ENCODE results near the gene SLC4A8.

Gene SLC4A8

GRCh38 chr12:51424662-51425539 lies at the start of gene SLC4A8:
Gene SLC4A8, plus strand, starts transcription at chr12:51424831. Its CDS starts 157 bp downstream, at chr12:51424988.
- peak; percentile 88 for DNase-seq

GRCh38 chr12:51374856-51375255 lies 49.8 kb upstream of the SLC4A8 start:
- no peak for DNase-seq

GRCh38 chr12:51377099-51377984 lies 47.3 kb upstream of the SLC4A8 start:
- DNase-seq: no peak

- DNase-seq: no peak
Measured at GRCh38 chr12:51378749-51379148, 45.9 kb upstream of the SLC4A8 start.

GRCh38 chr12:51379571-51379970 lies 45.1 kb upstream of the SLC4A8 start:
- DNase-seq: no peak

GRCh38 chr12:51381226-51382079 lies 43.2 kb upstream of the SLC4A8 start:
- peak; percentile 46 for DNase-seq

- DNase-seq: no peak
Measured at GRCh38 chr12:51382173-51382572, 42.5 kb upstream of the SLC4A8 start.

GRCh38 chr12:51383269-51383905 lies 41.2 kb upstream of the SLC4A8 start:
- DNase-seq: no peak

- no peak for DNase-seq
Measured at GRCh38 chr12:51386351-51386750, 38.3 kb upstream of the SLC4A8 start.

- peak; percentile 55 for DNase-seq
Measured at GRCh38 chr12:51388069-51388799, 36.4 kb upstream of the SLC4A8 start.

GRCh38 chr12:51388846-51389245 lies 35.8 kb upstream of the SLC4A8 start:
- no peak for DNase-seq

- DNase-seq: peak; percentile 77
Measured at GRCh38 chr12:51389302-51389999, 35.2 kb upstream of the SLC4A8 start.

GRCh38 chr12:51390457-51390856 lies 34.2 kb upstream of the SLC4A8 start:
- DNase-seq: no peak

GRCh38 chr12:51390891-51391282 lies 33.7 kb upstream of the SLC4A8 start:
- DNase-seq: peak; percentile 43

- DNase-seq: no peak
Measured at GRCh38 chr12:51391283-51392123, 33.1 kb upstream of the SLC4A8 start, which contains the start of gene GALNT6. Gene GALNT6, minus strand, starts transcription at chr12:51391406. Its CDS starts 11,625 bp downstream, at chr12:51379781.

- peak; percentile 62 for DNase-seq
Measured at GRCh38 chr12:51392556-51393237, 31.9 kb upstream of the SLC4A8 start.

GRCh38 chr12:51393676-51394545 lies 30.7 kb upstream of the SLC4A8 start:
- peak; percentile 98 for DNase-seq
